Small intestine (tissue), 7 donors: ENCODE data around the gene FASN. TPM values are rescaled to one million over a fixed set of nuclear protein-coding genes. Genes with fewer than 3 reads are reported as not detected.

ENCODE experiments used
- DNase-seq, 2 donors: peaks; one replicate each; pipeline versions ENCODE4 v3.0.0 to v3.0.0-alpha.2; 2013
- FAIRE-seq: peaks from 2 replicates; lab custom pipeline; 2012; peaks lifted over from hg19 to GRCh38; lab: Jason Lieb, UNC
- H3K27ac ChIP-seq, 3 donors: one replicate each; pipeline ENCODE4 v1.5.1; 2013; ENCODE audit warnings: low read length in 2 of 3, mild to moderate bottlenecking in 2 of 3, control low read depth in 1 of 3, inconsistent platforms in 1 of 3, low read depth in 1 of 3, moderate library complexity in 1 of 3
- H3K27me3 ChIP-seq, 3 donors: one replicate each; pipeline ENCODE4 v1.6.1; 2013; ENCODE audit warnings: low read length in 3 of 3, inconsistent platforms in 1 of 3; ENCODE audit not compliant: control insufficient read depth in 3 of 3, insufficient read depth in 3 of 3
- H3K36me3 ChIP-seq, 3 donors: one replicate each; pipeline ENCODE4 v1.6.1; 2013; ENCODE audit warnings: low read length in 3 of 3, inconsistent platforms in 1 of 3, low read depth in 1 of 3, mild to moderate bottlenecking in 1 of 3, moderate library complexity in 1 of 3; ENCODE audit not compliant: control insufficient read depth in 3 of 3, insufficient read depth in 2 of 3
- H3K4me1 ChIP-seq, 3 donors: one replicate each; pipeline ENCODE4 v1.6.1; 2013; ENCODE audit warnings: low read length in 2 of 3, inconsistent platforms in 1 of 3, low read depth in 1 of 3, mild to moderate bottlenecking in 1 of 3, moderate library complexity in 1 of 3; ENCODE audit not compliant: control insufficient read depth in 3 of 3, insufficient read depth in 2 of 3
- H3K4me3 ChIP-seq, 3 donors: one replicate each; pipeline ENCODE4 v1.5.1; 2013; ENCODE audit warnings: low read length in 3 of 3, control low read depth in 1 of 3, inconsistent platforms in 1 of 3, low read depth in 1 of 3, mild to moderate bottlenecking in 1 of 3, moderate library complexity in 1 of 3
- H3K9me3 ChIP-seq, 2 donors: one replicate each; pipeline ENCODE4 v1.6.1; 2013; ENCODE audit warnings: low read depth in 1 of 2, low read length in 1 of 2; ENCODE audit not compliant: control insufficient read depth in 2 of 2, insufficient read depth in 1 of 2
- WGBS, 3 donors: extraction: QIAGEN DNeasy Blood & Tissue Kit; methylation state at CpG; one replicate each; pipeline ENCODE4 v1.1.7; 2013; 5-methylcytosine and 5-hydroxymethylcytosine counted together
- polyA plus RNA-seq, 4 donors: library from polyadenylated mRNA; stranded (reverse) in 3 of 4; unstranded in 1 of 4; fragments of 200-250 nt in 3 of 4; fragments of 120-200 nt in 1 of 4; gene quantifications; one replicate each; pipeline versions ENCODE4 v1.2.1 to v1.2.3, GENCODE V29; 2013
- donor health status: healthy with polysubstance abuse.
- donor health status: control.
- donor health status: control.
- donor health status: Bipolar disorder and iron deficiency.
- donor health status: healthy.

The FASN gene
- polyA plus RNA-seq, 4 donors: 13.2 to 103 (median 21.7) TPM

- H3K36me3 ChIP-seq: peaks cover 9 to 82% (median 18%) of the 10 kb centered on the region in 3 donors
- H3K4me1 ChIP-seq: peaks cover 2 to 9% (median 3%) of the 10 kb centered on the region in 3 donors
- no peak overlapping the region for H3K27ac ChIP-seq
- H3K27me3 ChIP-seq: no peaks in the 10 kb centered on the region
- no peak overlapping the region for H3K4me3 ChIP-seq
- DNase-seq: no peak
- WGBS, 3 donors: 89 to 91% (median 91%) methylated on average over 26 to 28 of the region's 28 CpGs
- H3K9me3 ChIP-seq: no peaks in the 10 kb centered on the region
- FAIRE-seq: no peak
Observed at GRCh38 chr17:82055965-82056728, 41.9 kb downstream of the FASN start.

DNA sequence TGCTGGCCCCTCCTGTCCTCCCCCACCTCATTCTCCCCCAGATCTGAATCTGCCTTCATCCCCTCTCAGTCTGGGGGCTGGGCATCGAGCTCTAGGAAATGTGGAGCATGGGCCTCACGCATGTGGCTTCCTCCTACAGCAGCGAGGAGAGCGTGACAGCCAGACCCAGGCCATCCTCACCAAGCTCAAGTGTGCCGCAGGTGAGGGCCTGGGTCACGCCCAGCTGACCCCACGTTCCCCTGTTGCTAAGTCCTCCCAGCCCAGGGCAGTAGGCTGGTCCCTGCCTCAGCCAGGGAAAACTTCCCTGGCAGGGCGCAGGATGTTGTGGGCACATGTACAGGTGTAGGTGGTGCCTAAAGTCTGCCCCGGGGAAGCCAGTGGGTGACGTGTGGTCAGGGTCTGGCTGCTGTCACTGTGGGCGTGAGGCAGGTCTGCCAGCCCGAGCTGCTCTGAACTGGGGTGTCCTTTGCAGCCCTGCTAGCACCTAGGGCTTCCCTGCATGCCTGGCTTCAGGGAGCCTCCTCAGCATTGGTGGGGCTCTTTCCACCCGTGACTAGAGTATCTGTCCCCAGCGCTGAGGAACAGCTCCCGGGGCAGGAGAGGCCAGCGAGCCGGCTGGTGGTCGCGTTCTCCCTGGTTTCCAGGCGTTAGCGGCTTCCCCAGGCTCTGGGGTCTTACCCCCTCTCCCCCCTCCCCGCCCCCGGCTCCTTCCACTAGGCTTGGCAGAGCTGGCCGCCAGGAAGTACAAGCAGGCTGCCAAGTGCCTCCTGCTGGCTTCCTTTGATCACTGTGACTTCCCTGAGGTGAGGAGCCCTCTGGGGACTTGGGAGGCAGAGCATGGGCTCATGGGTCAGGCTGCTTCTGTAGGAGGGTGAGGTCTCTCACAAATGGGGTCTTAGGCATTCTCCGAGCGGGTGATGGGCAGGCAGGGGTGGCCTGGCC, 42.7 kb downstream of the FASN start:
- H3K9me3 ChIP-seq: no peaks in the 10 kb centered on the region
- no peak overlapping the region for H3K4me3 ChIP-seq
- WGBS, 3 donors: 86 to 89% (median 86%) methylated on average over 17 to 26 of the region's 26 CpGs
- no peak for FAIRE-seq
- DNase-seq: no peak
- H3K27me3 ChIP-seq: no peaks in the 10 kb centered on the region
- H3K4me1 ChIP-seq: peaks cover 2 to 15% (median 4%) of the 10 kb centered on the region in 3 donors
- peaks cover 8 to 76% (median 18%) of the 10 kb centered on the region in 3 donors for H3K36me3 ChIP-seq
- no peak overlapping the region for H3K27ac ChIP-seq

DNA sequence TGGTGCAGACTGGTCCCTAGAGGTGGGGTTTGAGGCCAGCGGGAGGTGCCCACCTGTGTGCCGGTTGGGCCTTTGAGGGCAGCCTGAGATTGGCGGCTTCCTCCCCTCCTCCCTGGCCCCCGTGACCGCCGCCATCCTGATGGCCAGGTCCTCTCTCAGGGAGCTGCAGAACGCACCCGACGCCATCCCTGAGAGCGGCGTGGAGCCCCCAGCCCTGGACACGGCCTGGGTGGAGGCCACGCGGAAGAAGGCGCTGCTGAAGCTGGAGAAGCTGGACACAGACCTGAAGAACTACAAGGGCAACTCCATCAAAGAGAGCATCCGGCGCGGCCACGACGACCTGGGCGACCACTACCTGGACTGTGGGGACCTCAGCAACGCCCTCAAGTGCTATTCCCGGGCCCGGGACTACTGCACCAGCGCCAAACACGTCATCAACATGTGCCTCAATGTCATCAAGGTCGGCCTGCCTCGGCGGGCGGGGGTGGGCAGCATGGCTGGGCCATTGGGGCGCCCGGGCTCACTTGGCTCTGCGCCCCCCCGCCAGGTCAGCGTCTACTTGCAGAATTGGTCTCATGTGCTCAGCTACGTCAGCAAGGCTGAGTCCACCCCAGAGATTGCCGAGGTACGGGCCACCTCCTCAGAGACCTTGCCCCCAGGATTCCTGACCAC, 43.5 kb downstream of the FASN start:
- no peak overlapping the region for H3K27ac ChIP-seq
- no peaks in the 10 kb centered on the region for H3K27me3 ChIP-seq
- no peak for DNase-seq
- H3K9me3 ChIP-seq: no peaks in the 10 kb centered on the region
- H3K36me3 ChIP-seq: peaks cover 2 to 76% (median 18%) of the 10 kb centered on the region in 3 donors
- no peak overlapping the region for H3K4me3 ChIP-seq
- no peak for FAIRE-seq
- peaks cover 2 to 18% (median 4%) of the 10 kb centered on the region in 3 donors for H3K4me1 ChIP-seq
- WGBS, 3 donors: 92 to 94% (median 93%) methylated on average over 33 to 38 of the region's 38 CpGs

DNA sequence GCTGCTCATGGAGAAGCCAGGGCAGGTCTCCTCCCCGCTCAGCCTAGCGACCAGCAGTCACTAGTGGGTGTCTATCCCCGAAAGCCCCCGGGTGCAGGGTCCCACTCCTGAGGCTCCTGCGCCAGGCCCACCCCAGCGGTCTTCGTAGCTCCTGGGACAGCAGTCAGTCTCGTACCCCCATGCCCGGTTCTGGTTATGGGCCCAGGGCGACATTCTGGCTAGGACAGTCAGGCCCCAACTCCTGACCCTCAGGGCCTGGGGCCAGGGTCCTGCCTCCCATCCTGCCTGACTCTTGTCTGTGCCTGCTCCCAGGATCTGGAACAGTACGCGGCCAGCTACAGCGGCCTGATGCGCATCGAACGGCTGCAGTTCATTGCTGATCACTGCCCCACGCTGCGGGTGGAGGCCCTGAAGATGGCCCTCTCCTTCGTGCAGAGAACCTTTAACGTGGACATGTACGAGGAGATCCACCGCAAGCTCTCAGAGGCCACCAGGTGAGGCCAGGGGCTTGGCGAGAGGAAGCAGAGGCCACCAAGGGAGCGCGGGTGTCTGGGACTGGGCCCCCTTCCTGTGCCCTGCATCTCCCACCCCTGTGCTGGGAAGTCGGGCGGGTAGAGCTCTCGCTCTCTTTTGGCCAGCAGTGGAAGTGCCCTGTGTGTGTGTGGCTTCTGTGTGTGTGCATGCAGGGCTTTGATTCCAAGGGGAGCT, 44.3 kb downstream of the FASN start:
- no peak overlapping the region for H3K4me3 ChIP-seq
- no peaks in the 10 kb centered on the region for H3K9me3 ChIP-seq
- FAIRE-seq (no peak), DNase-seq (no peak)
- H3K4me1 ChIP-seq: peaks cover 2 to 18% (median 4%) of the 10 kb centered on the region in 3 donors
- 95 to 97% (median 95%) methylated on average over 28 of the region's 28 CpGs for WGBS, 3 donors
- no peaks in the 10 kb centered on the region for H3K27me3 ChIP-seq
- no peak overlapping the region for H3K27ac ChIP-seq
- peaks cover 2 to 76% (median 16%) of the 10 kb centered on the region in 3 donors for H3K36me3 ChIP-seq

GRCh38 chr17:82053130-82053529, 44.9 kb downstream of the FASN start:
- WGBS, 3 donors: 90 to 93% (median 91%) methylated on average over 16 to 19 of the region's 19 CpGs
- Histone ChIP-seq H3K36me3 (peaks cover 2 to 76% (median 17%) of the 10 kb centered on the region in 3 donors), H3K27me3 (no peaks in the 10 kb centered on the region), H3K27ac (no peak overlapping the region), H3K4me3 (peak overlapping the region in 2 of 3 donors; percentile 64 to 98), H3K9me3 (no peaks in the 10 kb centered on the region), H3K4me1 (peaks cover 2 to 18% (median 4%) of the 10 kb centered on the region in 3 donors)
- FAIRE-seq (no peak), DNase-seq (no peak)

- peaks cover 2 to 76% (median 13%) of the 10 kb centered on the region in 3 donors for H3K36me3 ChIP-seq
- no peak overlapping the region for H3K27ac ChIP-seq
- H3K4me1 ChIP-seq: peaks cover 2 to 18% (median 4%) of the 10 kb centered on the region in 3 donors
- peak overlapping the region; percentile 64 to 98 (median 86) for H3K4me3 ChIP-seq
- WGBS, 3 donors: 15 to 26% (median 20%) methylated on average over 15 to 19 of the region's 19 CpGs
- no peaks in the 10 kb centered on the region for H3K27me3 ChIP-seq
- no peaks in the 10 kb centered on the region for H3K9me3 ChIP-seq
- no peak for FAIRE-seq
- DNase-seq: no peak
Observed at GRCh38 chr17:82052638-82053059, 45.4 kb downstream of the FASN start.

- H3K27ac ChIP-seq: peak within 1 kb of the TSS in 2 of 3 donors; percentile 13 to 24
- peak within 1 kb of the TSS; percentile 64 to 98 (median 86) for H3K4me3 ChIP-seq
- 0 to 1% (median 0%) methylated on average over 61 to 94 of the region's 94 CpGs for WGBS, 3 donors
- DNase-seq: peak; percentile 75 to 90
- no peak for FAIRE-seq
- H3K4me1 ChIP-seq: peaks cover 2 to 18% (median 4%) of the 10 kb centered on the region in 3 donors
- H3K9me3 ChIP-seq: no peaks in the 10 kb centered on the region
- peaks cover 2 to 76% (median 10%) of the 10 kb centered on the region in 3 donors for H3K36me3 ChIP-seq
- no peaks in the 10 kb centered on the region for H3K27me3 ChIP-seq
Observed at GRCh38 chr17:82051776-82052637, 46.0 kb downstream of the FASN start, which contains the start of the genes GPS1 and RFNG. Gene GPS1, plus strand, starts transcription at chr17:82051898. Its CDS starts 34 bp downstream, at chr17:82051932. Gene RFNG, minus strand, starts transcription at chr17:82051811. Its CDS starts 45 bp downstream, at chr17:82051766.
